ENCODE measurements around the gene SCEL.

SCEL gene

DNA sequence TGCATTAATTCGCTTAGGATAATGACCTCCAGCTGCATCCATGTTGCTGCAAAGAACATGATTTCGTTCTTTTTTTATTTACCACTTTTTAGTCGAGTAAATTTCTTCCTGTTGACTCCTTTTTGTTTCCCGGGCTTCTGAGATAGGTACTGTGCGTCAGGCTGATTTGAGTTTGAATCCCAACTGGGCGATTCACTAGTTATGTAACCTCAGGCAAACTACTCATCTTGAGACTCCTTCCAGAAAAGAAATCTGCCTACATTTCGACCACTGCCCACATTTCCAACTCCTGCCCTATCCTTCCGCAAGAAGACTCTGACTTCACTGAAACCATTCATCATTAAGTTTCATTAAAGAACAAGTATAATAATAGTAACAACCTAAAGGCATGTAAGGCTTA is 8.2 kb downstream of the SCEL start:
- no peak for TF ChIP-seq SIN3A (IDR thresholded peaks at IDR 0.05; ENCODE audit: borderline replicate concordance, insufficient read depth, low read length)
- no peak for TF ChIP-seq POLR2AphosphoS5 (IDR thresholded peaks at IDR 0.05; ENCODE audit: low read depth, low read length)
- no peak for TF ChIP-seq TAF1 (IDR thresholded peaks at IDR 0.05; ENCODE audit: borderline replicate concordance, insufficient read depth, low read length)
- TF ChIP-seq FOXP2 (optimal IDR thresholded peaks at IDR 0.05; ENCODE audit: borderline replicate concordance, extremely low read depth, extremely low read length, insufficient read depth) = no peak
- TF ChIP-seq, protein P1, sequence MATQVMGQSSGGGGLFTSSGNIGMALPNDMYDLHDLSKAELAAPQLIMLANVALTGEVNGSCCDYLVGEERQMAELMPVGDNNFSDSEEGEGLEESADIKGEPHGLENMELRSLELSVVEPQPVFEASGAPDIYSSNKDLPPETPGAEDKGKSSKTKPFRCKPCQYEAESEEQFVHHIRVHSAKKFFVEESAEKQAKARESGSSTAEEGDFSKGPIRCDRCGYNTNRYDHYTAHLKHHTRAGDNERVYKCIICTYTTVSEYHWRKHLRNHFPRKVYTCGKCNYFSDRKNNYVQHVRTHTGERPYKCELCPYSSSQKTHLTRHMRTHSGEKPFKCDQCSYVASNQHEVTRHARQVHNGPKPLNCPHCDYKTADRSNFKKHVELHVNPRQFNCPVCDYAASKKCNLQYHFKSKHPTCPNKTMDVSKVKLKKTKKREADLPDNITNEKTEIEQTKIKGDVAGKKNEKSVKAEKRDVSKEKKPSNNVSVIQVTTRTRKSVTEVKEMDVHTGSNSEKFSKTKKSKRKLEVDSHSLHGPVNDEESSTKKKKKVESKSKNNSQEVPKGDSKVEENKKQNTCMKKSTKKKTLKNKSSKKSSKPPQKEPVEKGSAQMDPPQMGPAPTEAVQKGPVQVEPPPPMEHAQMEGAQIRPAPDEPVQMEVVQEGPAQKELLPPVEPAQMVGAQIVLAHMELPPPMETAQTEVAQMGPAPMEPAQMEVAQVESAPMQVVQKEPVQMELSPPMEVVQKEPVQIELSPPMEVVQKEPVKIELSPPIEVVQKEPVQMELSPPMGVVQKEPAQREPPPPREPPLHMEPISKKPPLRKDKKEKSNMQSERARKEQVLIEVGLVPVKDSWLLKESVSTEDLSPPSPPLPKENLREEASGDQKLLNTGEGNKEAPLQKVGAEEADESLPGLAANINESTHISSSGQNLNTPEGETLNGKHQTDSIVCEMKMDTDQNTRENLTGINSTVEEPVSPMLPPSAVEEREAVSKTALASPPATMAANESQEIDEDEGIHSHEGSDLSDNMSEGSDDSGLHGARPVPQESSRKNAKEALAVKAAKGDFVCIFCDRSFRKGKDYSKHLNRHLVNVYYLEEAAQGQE (IDR thresholded peaks at IDR 0.05; ENCODE audit: insufficient read depth in 1 of 2, low read depth in 2 of 2, low read length in 2 of 2) = no peak

DNA sequence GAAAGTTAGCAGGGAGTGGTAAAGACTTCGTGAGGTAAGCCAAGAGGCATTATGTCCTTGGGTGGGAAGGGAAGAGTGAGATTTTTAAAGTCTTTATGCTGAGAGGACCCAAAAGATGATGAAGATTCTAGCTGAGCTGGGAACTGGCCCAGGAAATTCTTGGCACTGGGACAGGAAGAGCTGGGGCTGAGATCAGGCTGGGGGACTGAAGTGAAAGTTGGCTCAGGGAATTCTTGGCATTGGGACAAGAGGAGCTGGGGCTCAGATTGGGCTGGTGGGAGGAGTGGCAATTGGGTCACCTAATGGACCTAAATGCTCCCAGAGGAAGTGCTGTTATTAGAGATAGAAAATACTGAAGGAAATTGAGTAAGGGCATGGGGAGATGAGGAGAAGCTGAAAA is 8.8 kb downstream of the SCEL start:
- TF ChIP-seq FOXP2 (optimal IDR thresholded peaks at IDR 0.05; ENCODE audit: borderline replicate concordance, extremely low read depth, extremely low read length, insufficient read depth) = no peak
- TF ChIP-seq, protein P1 (IDR thresholded peaks at IDR 0.05; ENCODE audit: insufficient read depth in 1 of 2, low read depth in 2 of 2, low read length in 2 of 2) = no peak; a peak in 1 of 4 replicates
- no peak for TF ChIP-seq SIN3A (IDR thresholded peaks at IDR 0.05; ENCODE audit: borderline replicate concordance, insufficient read depth, low read length)
- no peak for TF ChIP-seq TAF1 (IDR thresholded peaks at IDR 0.05; ENCODE audit: borderline replicate concordance, insufficient read depth, low read length)
- TF ChIP-seq POLR2AphosphoS5 (IDR thresholded peaks at IDR 0.05; ENCODE audit: low read depth, low read length) = no peak

DNA sequence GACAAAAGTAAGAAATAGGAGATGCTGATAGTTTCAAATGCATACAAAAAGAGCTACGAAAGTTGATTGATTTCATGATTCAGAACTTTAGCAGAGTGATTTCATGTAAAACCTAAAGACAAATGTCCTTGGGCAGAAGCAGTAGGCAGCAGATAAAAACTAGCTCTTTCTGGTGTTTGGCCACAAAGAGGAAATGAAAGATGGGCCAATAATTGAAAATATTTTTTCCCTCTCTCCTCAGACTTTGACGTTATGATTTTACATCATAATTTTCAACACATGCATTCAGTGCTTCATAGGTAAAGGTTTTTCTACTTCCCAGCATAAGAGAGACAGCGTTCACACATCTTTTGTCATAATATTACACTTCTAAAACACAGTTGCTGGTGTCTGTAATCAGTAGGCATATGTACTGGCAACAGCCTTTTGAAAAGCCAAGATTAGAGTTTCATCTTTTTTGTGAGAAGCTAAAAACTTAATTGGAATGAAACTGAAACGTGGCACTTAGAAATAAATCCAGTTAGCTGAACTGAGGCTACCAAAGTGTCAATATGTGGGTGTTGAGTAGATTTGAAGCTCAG is 9.3 kb downstream of the SCEL start:
- no peak for TF ChIP-seq SIN3A (IDR thresholded peaks at IDR 0.05; ENCODE audit: borderline replicate concordance, insufficient read depth, low read length)
- TF ChIP-seq, protein P1 (IDR thresholded peaks at IDR 0.05; ENCODE audit: insufficient read depth in 1 of 2, low read depth in 2 of 2, low read length in 2 of 2) = no peak
- TF ChIP-seq POLR2AphosphoS5 (IDR thresholded peaks at IDR 0.05; ENCODE audit: low read depth, low read length) = no peak
- TF ChIP-seq FOXP2 (optimal IDR thresholded peaks at IDR 0.05; ENCODE audit: borderline replicate concordance, extremely low read depth, extremely low read length, insufficient read depth) = no peak
- no peak for TF ChIP-seq TAF1 (IDR thresholded peaks at IDR 0.05; ENCODE audit: borderline replicate concordance, insufficient read depth, low read length)

DNA sequence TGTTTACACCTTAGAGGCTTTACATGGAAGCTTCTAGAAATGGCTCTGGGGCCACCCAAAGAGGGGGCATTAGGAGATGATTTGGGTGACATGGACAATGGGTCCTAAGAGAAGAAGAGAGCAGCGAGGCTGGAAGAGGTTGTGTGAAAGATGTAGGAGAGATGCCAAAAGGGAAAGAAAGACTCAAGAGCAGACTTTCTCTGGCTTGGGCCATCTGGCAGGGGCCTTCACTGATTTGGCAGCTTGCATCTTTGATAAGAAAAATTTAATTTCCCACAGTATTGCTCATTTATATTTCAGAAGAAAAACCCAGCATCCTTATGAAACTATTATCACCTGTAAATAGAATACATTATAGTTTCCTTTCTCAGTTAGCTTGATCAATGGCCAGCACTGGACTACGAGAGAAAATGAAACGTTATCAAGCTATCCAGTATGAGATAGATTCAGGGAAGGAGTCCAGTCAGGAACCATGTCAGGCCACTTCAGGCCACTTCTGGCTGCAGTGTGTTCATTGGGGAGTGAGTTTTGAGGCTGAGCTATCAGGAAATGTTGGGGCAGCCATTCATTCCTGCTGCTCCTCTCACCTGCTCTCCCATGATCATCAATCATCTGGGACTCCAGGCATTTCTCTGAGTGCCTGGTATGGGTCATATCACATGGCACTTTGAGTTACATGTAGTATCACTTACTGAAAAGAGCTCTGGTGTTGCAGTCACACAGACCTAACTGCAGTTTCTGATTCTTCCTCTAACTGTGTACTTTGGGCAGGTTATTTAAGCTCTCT is 10.3 kb downstream of the SCEL start:
- TF ChIP-seq FOXP2 (optimal IDR thresholded peaks at IDR 0.05; ENCODE audit: borderline replicate concordance, extremely low read depth, extremely low read length, insufficient read depth) (no peak), SIN3A (IDR thresholded peaks at IDR 0.05; ENCODE audit: borderline replicate concordance, insufficient read depth, low read length) (no peak), TAF1 (IDR thresholded peaks at IDR 0.05; ENCODE audit: borderline replicate concordance, insufficient read depth, low read length) (no peak), POLR2AphosphoS5 (IDR thresholded peaks at IDR 0.05; ENCODE audit: low read depth, low read length) (no peak)
- TF ChIP-seq, protein P1 (IDR thresholded peaks at IDR 0.05; ENCODE audit: insufficient read depth in 1 of 2, low read depth in 2 of 2, low read length in 2 of 2) = no peak

Data from PFSK-1 (cell line).